Thoracic aorta (tissue), 2 donors: ENCODE results near the gene HCN2. TPM values are rescaled to one million over a fixed set of nuclear protein-coding genes. Genes with fewer than 3 reads are reported as not detected.
A peak's percentile ranks its signal among the peaks of the same experiment; 100 is the strongest.

Source experiments
- ATAC-seq: fragments of 150-250 bp; one replicate; pipeline ENCODE4 v1.8.0; 2017; ENCODE audit warnings: low read depth; ENCODE audit not compliant: insufficient number of reproducible peaks, low FRiP score
- DNase-seq: peaks from one replicate; pipeline ENCODE4 v3.0.0-alpha.2; 2020; ENCODE audit warnings: low spot score
- H3K27ac ChIP-seq, 2 donors: fragments of 200-600 bp; sonication (generic); 1 replicate in 1 of 2; 2 replicates in 1 of 2; pipeline ENCODE4 v1.5.1; 2016; ENCODE audit warnings: mild to moderate bottlenecking in 2 of 2, moderate library complexity in 2 of 2
- H3K27me3 ChIP-seq: fragments of 200-600 bp; sonication (generic); replicated peaks from 2 replicates; pipeline ENCODE4 v1.6.0; 2016; ENCODE audit warnings: mild to moderate bottlenecking; ENCODE audit not compliant: insufficient read depth
- H3K36me3 ChIP-seq: fragments of 200-600 bp; sonication (generic); one replicate; pipeline ENCODE4 v1.5.1; 2016
- H3K4me1 ChIP-seq, 2 donors: fragments of 200-600 bp; sonication (generic); 1 replicate in 1 of 2; 2 replicates in 1 of 2; pipeline versions ENCODE4 v1.5.1 to v1.6.0; 2016; ENCODE audit warnings: low read depth in 2 of 2, mild to moderate bottlenecking in 1 of 2; ENCODE audit not compliant: control insufficient read depth in 1 of 2
- H3K4me3 ChIP-seq: fragments of 200-600 bp; sonication (generic); 2 replicates; pipeline ENCODE4 v1.5.1; 2016; ENCODE audit warnings: mild to moderate bottlenecking
- H3K9me3 ChIP-seq: fragments of 200-600 bp; sonication (generic); 2 replicates; pipeline ENCODE4 v1.5.1; 2016
- total RNA-seq, 2 donors: library from RNA; depleted of rRNA; stranded (reverse); fragments of >200 nt; gene quantifications; one replicate each; pipeline versions ENCODE4 v1.1.0 to v1.2.3, GENCODE V29; 2016
- TF ChIP-seq, protein P1 (sequence below): fragments of 200-600 bp; sonication (generic); IDR thresholded peaks from one replicate; pipeline ENCODE4 v1.5.1; 2019; ENCODE audit warnings: antibody characterized with exemption

Gene HCN2
- total RNA-seq, 2 donors from 2014 or later: not detected

- Histone ChIP-seq H3K27ac (no peak overlapping the region), H3K9me3 (no peaks in the 10 kb centered on the region), H3K36me3 (no peaks in the 10 kb centered on the region), H3K4me3 (no peak overlapping the region), H3K4me1 (peaks cover 0 to 5% of the 10 kb centered on the region in 2 donors), H3K27me3 (no peaks in the 10 kb centered on the region)
- DNase-seq (no peak), ATAC-seq (no peak)
- TF ChIP-seq, protein P1, sequence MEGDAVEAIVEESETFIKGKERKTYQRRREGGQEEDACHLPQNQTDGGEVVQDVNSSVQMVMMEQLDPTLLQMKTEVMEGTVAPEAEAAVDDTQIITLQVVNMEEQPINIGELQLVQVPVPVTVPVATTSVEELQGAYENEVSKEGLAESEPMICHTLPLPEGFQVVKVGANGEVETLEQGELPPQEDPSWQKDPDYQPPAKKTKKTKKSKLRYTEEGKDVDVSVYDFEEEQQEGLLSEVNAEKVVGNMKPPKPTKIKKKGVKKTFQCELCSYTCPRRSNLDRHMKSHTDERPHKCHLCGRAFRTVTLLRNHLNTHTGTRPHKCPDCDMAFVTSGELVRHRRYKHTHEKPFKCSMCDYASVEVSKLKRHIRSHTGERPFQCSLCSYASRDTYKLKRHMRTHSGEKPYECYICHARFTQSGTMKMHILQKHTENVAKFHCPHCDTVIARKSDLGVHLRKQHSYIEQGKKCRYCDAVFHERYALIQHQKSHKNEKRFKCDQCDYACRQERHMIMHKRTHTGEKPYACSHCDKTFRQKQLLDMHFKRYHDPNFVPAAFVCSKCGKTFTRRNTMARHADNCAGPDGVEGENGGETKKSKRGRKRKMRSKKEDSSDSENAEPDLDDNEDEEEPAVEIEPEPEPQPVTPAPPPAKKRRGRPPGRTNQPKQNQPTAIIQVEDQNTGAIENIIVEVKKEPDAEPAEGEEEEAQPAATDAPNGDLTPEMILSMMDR: no peak
Observed at GRCh38 chr19:566403-566802, 23.3 kb upstream of the HCN2 start.

- Histone ChIP-seq H3K4me3 (no peak overlapping the region), H3K4me1 (peaks cover 0 to 8% of the 10 kb centered on the region in 2 donors), H3K27me3 (no peaks in the 10 kb centered on the region), H3K9me3 (no peaks in the 10 kb centered on the region), H3K27ac (no peak overlapping the region), H3K36me3 (no peaks in the 10 kb centered on the region)
- no peak for ATAC-seq
- TF ChIP-seq, protein P1: no peak
- DNase-seq: no peak
Observed at GRCh38 chr19:566844-567243, 22.8 kb upstream of the HCN2 start.

GRCh38 chr19:567296-567900, 22.3 kb upstream of the HCN2 start:
- no peaks in the 10 kb centered on the region for H3K27me3 ChIP-seq
- DNase-seq (no peak), ATAC-seq (no peak)
- H3K9me3 ChIP-seq: no peaks in the 10 kb centered on the region
- H3K36me3 ChIP-seq: no peaks in the 10 kb centered on the region
- H3K27ac ChIP-seq: no peak overlapping the region
- TF ChIP-seq, protein P1: no peak
- H3K4me1 ChIP-seq: peaks cover 0 to 8% of the 10 kb centered on the region in 2 donors
- no peak overlapping the region for H3K4me3 ChIP-seq

DNA sequence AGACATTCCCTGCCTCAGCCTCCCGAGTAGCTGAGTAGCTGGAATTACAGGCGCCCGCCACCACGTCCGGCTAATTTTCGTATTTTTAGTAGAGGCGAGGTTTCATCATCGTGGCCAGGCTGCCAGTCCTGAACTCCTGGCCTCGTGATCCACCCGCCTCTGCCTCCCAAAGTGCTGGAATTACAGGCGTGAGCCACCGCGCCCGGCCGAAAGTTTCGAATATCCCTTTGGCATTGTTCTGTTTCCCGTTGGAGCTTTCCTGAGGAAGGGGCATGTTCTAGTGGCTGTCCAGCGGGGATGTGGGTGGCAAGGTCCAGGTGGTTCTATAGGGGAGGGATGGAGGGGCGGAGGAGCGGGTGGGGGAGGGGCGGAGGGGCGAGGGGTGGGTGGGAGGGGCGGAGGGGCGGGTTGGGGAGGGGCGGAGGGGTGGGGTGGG, 19.4 kb upstream of the HCN2 start:
- H3K27me3 ChIP-seq: no peaks in the 10 kb centered on the region
- H3K4me1 ChIP-seq: peaks cover 16 to 30% of the 10 kb centered on the region in 2 donors
- H3K27ac ChIP-seq: no peak overlapping the region
- TF ChIP-seq, protein P1: no peak
- ATAC-seq: no peak
- H3K4me3 ChIP-seq: no peak overlapping the region
- H3K9me3 ChIP-seq: no peaks in the 10 kb centered on the region
- no peak for DNase-seq
- no peaks in the 10 kb centered on the region for H3K36me3 ChIP-seq

GRCh38 chr19:570937-571565, 18.6 kb upstream of the HCN2 start:
- H3K4me3 ChIP-seq: peak overlapping the region; percentile 96

More at GRCh38 chr19:570937-571565, 18.6 kb upstream of the HCN2 start:
- no peak for DNase-seq
- H3K36me3 ChIP-seq: no peaks in the 10 kb centered on the region
- no peak for ATAC-seq
- peaks cover 21 to 38% of the 10 kb centered on the region in 2 donors for H3K4me1 ChIP-seq
- H3K27me3 ChIP-seq: no peaks in the 10 kb centered on the region
- no peak overlapping the region for H3K27ac ChIP-seq
- H3K9me3 ChIP-seq: no peaks in the 10 kb centered on the region
- TF ChIP-seq, protein P1: no peak
